Spleen (tissue), 11 donors: ENCODE results near the gene TTC28. TPM values are rescaled to one million over a fixed set of nuclear protein-coding genes. Genes with fewer than 3 reads are reported as not detected.

Experiments
- DNase-seq: peaks from one replicate; pipeline ENCODE4 v3.0.0-alpha.2; 2020
- H3K27ac ChIP-seq, 8 donors: fragments of 200-600 bp; sonication (generic) in 7 of 8; 1 replicate in 4 of 8; 2 replicates in 4 of 8; pipeline versions ENCODE4 v1.5.0 to v1.8.0; 2016 to 2021; ENCODE audit warnings: inconsistent platforms in 4 of 8, mild to moderate bottlenecking in 4 of 8, moderate library complexity in 1 of 8
- H3K27me3 ChIP-seq, 7 donors: fragments of 200-600 bp; sonication (generic) in 6 of 7; replicated peaks in 1 of 7; 1 replicate in 4 of 7; 2 replicates in 3 of 7; pipeline versions ENCODE4 v1.5.0 to v1.8.0; 2016 to 2021; ENCODE audit warnings: inconsistent platforms in 3 of 7, mild to moderate bottlenecking in 1 of 7
- H3K36me3 ChIP-seq, 6 donors: fragments of 200-600 bp; sonication (generic) in 5 of 6; 1 replicate in 4 of 6; 2 replicates in 2 of 6; pipeline versions ENCODE4 v1.5.0 to v1.8.0; 2016 to 2021; ENCODE audit warnings: inconsistent platforms in 2 of 6
- H3K4me1 ChIP-seq, 6 donors: fragments of 200-600 bp; sonication (generic) in 5 of 6; 1 replicate in 3 of 6; 2 replicates in 3 of 6; pipeline versions ENCODE4 v1.5.0 to v1.8.0; 2016 to 2021; ENCODE audit warnings: inconsistent platforms in 3 of 6
- H3K4me3 ChIP-seq, 8 donors: fragments of 200-600 bp; sonication (generic) in 7 of 8; 1 replicate in 4 of 8; 2 replicates in 4 of 8; pipeline versions ENCODE4 v1.5.0 to v1.8.0; 2016 to 2021; ENCODE audit warnings: inconsistent platforms in 4 of 8, mild to moderate bottlenecking in 4 of 8, moderate library complexity in 2 of 8
- H3K9me3 ChIP-seq, 8 donors: fragments of 200-600 bp; sonication (generic) in 7 of 8; 1 replicate in 4 of 8; 2 replicates in 4 of 8; pipeline versions ENCODE4 v1.5.0 to v1.8.0; 2016 to 2021; ENCODE audit warnings: inconsistent platforms in 4 of 8
- CTCF ChIP-seq, 11 experiments: fragments of 200-600 bp in 7 of 11; fragments of 450-650 bp in 4 of 11; sonication (generic) in 4 of 11; IDR thresholded peaks in 8 of 11; conservative IDR thresholded peaks in 3 of 11; 1 replicate in 7 of 11; 2 replicates in 4 of 11; pipeline versions ENCODE4 v1.4.0 to v1.8.0; 2016 to 2021; ENCODE audit warnings: antibody characterized with exemption in 11 of 11, inconsistent platforms in 4 of 11, mild to moderate bottlenecking in 1 of 11
- POLR2A ChIP-seq, 3 donors: fragments of 450-650 bp; IDR thresholded peaks; one replicate each; pipeline ENCODE4 v1.5.1; 2017; ENCODE audit warnings: antibody characterized with exemption in 3 of 3, mild to moderate bottlenecking in 1 of 3
- POLR2AphosphoS5 ChIP-seq, 3 donors: sonication (generic); formaldehyde crosslinking; IDR thresholded peaks; one replicate each; pipeline ENCODE4 v1.5.1; 2017; ENCODE audit warnings: antibody characterized with exemption in 3 of 3
- WGBS, 5 donors: extraction: QIAGEN DNeasy Blood & Tissue Kit in 3 of 5; methylation state at CpG; one replicate each; pipeline versions ENCODE4 v1.1.5 to v1.1.7; 2013 to 2018; 5-methylcytosine and 5-hydroxymethylcytosine counted together
- intact Hi-C: fragments of 100-400 bp; cut with DNase I; formaldehyde crosslinking; loops from one replicate; pipeline ENCODE4 v1.15.0; 2023; ENCODE audit warnings: low total_unique reads
- polyA plus RNA-seq, 3 donors: library from polyadenylated mRNA; stranded (reverse); fragments of 200-250 nt; gene quantifications; one replicate each; pipeline ENCODE4 v1.2.1, GENCODE V29; 2013
- total RNA-seq, 7 donors: library from RNA; depleted of rRNA in 3 of 7; stranded (reverse); fragments of >200 nt in 3 of 7; fragmentation: NEBNext Ultra II Directional in 4 of 7; extraction: Animal tissue kit (Norgen Biotek cat#: 25700) in 4 of 7; gene quantifications; one replicate each; pipeline versions ENCODE4 v1.1.0 to v1.2.1, GENCODE V29; 2016 to 2021
- donor health status: healthy with polysubstance abuse.
- donor health status: DM: no; HTN: no; CAD: no; lungs with moderate emphysema.
- donor health status: DM: no; HTN: no; CAD: no.
- donor health status: Bipolar disorder and iron deficiency.
- donor health status: healthy.
- donor health status: DM: no; HTN: no; CAD: no.
- donor health status: DM: yes; HTN: yes; CAD: no.

The TTC28 gene
- total and polyA plus RNA-seq, 10 donors = 0.62 to 69.0 (median 33.5) TPM

GRCh38 chr22:28125799-28126198, 553.8 kb downstream of the TTC28 start:
- Histone ChIP-seq H3K27ac (no peak overlapping the region), H3K36me3 (no peaks in the 10 kb centered on the region), H3K4me1 (no peaks in the 10 kb centered on the region), H3K9me3 (no peaks in the 10 kb centered on the region), H3K4me3 (no peak overlapping the region), H3K27me3 (no peaks in the 10 kb centered on the region)
- intact Hi-C loops = no loop called here
- no peak for TF ChIP-seq POLR2A (IDR thresholded peaks at IDR 0.05)
- no peak for TF ChIP-seq POLR2AphosphoS5 (IDR thresholded peaks at IDR 0.05)
- TF ChIP-seq CTCF (IDR thresholded peaks at IDR 0.05 in 8 of 11, conservative IDR thresholded peaks at IDR 0.05 in 3 of 11) = no peak
- WGBS, 5 donors = 85 to 91% (median 89%) methylated on average over 2 of the region's 2 CpGs
- DNase-seq = no peak

- no peak for TF ChIP-seq POLR2AphosphoS5 (IDR thresholded peaks at IDR 0.05)
- TF ChIP-seq CTCF (IDR thresholded peaks at IDR 0.05 in 8 of 11, conservative IDR thresholded peaks at IDR 0.05 in 3 of 11) = no peak
- no peak for TF ChIP-seq POLR2A (IDR thresholded peaks at IDR 0.05)
- Histone ChIP-seq H3K27ac (no peak overlapping the region), H3K9me3 (no peaks in the 10 kb centered on the region), H3K36me3 (no peaks in the 10 kb centered on the region), H3K4me1 (no peaks in the 10 kb centered on the region), H3K27me3 (no peaks in the 10 kb centered on the region), H3K4me3 (no peak overlapping the region)
- WGBS, 5 donors = 83 to 93% (median 89%) methylated on average over 1 of the region's 1 CpG
- intact Hi-C loops = no loop called here
- no peak for DNase-seq
Measured at GRCh38 chr22:28123989-28124766, 555.5 kb downstream of the TTC28 start.

- Histone ChIP-seq H3K27ac (no peak overlapping the region), H3K27me3 (no peaks in the 10 kb centered on the region), H3K36me3 (no peaks in the 10 kb centered on the region), H3K4me3 (no peak overlapping the region), H3K9me3 (no peaks in the 10 kb centered on the region), H3K4me1 (no peaks in the 10 kb centered on the region)
- WGBS, 5 donors = 51 to 69% (median 56%) methylated on average over 3 of the region's 3 CpGs
- intact Hi-C loops = no loop called here
- DNase-seq = no peak
- TF ChIP-seq POLR2AphosphoS5 (IDR thresholded peaks at IDR 0.05) = no peak
- TF ChIP-seq POLR2A (IDR thresholded peaks at IDR 0.05) = no peak
Measured at GRCh38 chr22:28120691-28121592, 558.7 kb downstream of the TTC28 start.

- no peaks in the 10 kb centered on the region for H3K4me1 ChIP-seq
- 76 to 84% (median 81%) methylated on average over 2 of the region's 2 CpGs for WGBS, 5 donors
- no peaks in the 10 kb centered on the region for H3K9me3 ChIP-seq
- no peak overlapping the region for H3K4me3 ChIP-seq
- TF ChIP-seq POLR2A (IDR thresholded peaks at IDR 0.05) (no peak), CTCF (IDR thresholded peaks at IDR 0.05 in 8 of 11, conservative IDR thresholded peaks at IDR 0.05 in 3 of 11) (no peak), POLR2AphosphoS5 (IDR thresholded peaks at IDR 0.05) (no peak)
- H3K27me3 ChIP-seq = no peaks in the 10 kb centered on the region
- intact Hi-C loops = no loop called here
- no peak for DNase-seq
- no peaks in the 10 kb centered on the region for H3K36me3 ChIP-seq
- no peak overlapping the region for H3K27ac ChIP-seq
Measured at GRCh38 chr22:28118957-28119631, 560.5 kb downstream of the TTC28 start.
